EH (cell line): ENCODE measurements around the gene CDKN2AIP.
"Not testable (repeated sequence)": the region's sequence is repeated elsewhere in the genome, so short reads cannot be mapped to it uniquely, and the experiment has no call there.

ENCODE experiments used
- DNase-seq: peaks from one replicate; pipeline ENCODE4 v3.0.0-alpha.2; 2015; ENCODE audit warnings: low read depth

Gene CDKN2AIP

DNA sequence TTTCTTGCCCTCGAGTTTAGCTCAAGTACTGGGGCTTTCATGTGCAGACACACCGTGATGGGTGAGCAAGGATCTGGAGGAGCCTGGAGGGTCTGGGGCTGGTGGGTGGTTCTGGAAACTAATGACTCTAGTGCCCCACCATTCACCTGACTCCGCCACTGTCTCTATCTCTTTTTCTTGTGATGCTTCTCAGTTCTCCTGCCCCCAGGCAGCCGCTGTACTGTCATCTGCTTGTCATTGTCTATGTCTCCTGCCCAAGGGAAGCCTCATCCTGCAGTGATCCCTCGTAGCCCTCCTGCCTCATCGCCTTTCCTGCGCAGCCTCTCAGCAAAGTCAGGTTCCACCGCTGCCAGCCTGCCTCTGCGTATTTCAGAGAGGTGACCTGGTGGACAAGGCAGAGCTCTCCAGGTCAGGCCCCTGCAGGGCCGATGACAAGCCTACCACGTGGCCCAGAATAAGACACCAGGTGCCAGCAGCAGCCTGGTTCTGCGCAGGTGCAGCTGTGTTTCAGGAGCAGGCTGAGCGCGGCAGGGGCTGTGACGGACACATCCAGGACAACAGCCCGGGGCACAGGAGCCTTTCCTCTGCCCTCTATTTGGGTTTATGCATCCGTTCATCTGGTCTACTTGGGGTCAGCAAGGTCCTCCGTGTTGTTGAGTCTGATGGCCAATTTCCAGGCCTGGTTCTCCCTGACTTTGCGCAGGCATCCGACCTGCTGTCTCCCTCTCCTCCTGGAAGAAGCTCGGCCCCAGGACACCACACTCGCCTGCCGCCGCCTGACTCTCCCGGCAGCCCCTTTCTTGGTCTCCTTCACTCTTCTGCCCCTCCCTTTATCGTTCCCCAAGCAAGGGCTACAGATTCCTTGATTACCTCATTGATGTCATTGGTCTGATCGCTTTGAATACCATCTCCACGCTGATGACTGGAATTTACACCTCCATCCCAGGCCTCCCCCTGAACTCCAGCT lies 30.9 kb upstream of the CDKN2AIP start:
- DNase-seq = no peak

DNA sequence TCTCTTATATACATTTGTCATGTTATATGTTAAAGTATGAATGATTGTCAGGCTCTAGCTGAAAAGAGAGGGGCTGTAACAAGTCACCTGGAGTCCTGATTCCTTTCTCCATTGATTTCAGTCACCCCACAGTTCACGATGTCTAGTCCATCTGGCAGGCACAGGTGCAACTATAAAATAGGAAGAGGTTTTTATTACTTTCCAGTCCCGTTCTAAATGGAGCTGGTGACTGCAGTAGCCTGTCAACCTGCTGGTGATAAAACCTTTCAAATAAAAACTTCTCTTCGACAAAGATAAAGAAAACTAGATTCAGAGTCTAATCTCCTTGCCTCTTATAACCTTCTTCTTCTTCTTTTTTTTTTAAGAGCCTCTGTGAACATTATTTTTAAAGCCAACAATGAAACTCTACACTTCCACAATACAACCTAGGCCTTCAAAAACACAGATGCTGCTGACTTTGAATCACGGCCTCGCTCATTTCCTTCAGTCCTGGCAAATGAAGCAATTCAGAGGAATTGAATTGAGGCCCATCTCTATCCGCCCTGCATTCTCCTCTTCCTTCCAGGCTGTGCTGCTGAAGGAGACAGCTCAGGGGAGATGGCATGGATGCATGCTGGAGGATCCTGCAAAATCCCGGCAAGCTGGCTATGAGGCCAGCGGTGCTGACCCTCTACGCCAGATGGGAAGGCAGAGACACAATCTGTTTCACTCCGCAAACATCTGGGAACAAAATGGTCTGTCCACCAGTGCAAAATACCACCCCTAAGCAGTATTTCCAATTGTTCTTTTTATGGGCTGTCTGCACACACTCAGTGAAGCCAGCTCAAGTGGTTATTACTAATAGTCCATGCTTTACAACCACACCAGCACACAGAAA lies 27.3 kb upstream of the CDKN2AIP start:
- DNase-seq = no peak

DNA sequence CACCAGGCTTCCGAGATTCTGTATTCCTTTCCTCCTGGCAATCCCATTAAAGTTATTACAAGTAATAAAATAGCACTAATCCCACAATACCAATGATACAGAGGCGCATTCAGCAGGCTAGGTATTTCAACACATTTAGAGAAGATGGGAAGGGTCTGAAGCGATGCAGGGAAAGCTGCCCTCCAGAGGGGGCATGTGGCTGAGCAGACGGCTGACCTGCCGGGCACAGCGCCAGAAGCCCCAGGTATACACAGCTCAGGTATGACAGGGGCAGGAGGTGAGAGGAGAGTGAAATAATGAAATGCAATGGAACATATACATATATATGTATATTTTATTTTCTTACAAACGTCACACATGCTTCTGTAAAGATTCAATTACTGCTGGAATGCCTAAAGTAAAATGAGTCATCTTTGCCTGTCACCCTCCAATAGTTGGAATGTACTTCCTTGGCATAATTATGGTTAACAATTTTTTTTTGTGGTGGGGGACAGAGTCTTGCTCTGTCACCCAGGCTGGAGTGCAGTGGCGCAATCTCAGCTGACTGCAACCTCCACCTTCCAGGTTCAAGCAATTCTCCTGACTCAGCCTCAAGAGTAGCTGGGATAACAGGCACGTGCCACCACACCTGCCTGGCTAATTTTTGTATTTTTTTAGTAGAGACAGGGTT lies 21.3 kb upstream of the CDKN2AIP start:
- peak; percentile 86 for DNase-seq

DNA sequence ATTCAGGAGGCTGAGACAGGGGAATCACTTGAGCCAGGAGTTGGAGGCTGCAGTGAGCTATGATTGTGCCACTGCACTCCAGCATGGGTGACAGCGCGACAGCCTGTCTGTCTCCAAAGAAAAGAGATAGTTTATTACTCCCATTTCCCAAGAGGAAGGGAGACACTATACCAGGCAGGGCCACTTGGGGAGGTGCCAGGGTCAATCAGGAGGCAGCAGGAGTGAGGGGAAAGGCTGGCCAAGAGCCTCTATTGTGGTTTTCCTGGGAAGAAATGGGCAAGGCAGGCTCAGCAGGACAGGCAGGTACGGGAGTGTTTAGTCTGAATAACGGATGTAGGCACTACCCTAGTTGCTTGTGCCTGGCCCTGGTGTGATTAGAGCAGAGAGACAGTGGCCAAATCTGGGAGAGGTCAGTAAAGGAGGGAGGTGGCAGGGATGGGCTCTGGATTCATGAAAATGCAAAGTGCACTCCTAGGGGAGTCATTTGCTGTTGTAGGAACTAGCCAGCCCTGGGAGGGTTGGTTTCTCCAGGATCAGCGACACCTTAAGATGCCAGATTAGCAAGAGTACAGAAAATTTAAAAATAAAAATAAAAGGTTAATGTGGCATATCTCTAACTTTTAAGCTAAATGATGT lies 20.2 kb upstream of the CDKN2AIP start:
- no peak for DNase-seq

DNA sequence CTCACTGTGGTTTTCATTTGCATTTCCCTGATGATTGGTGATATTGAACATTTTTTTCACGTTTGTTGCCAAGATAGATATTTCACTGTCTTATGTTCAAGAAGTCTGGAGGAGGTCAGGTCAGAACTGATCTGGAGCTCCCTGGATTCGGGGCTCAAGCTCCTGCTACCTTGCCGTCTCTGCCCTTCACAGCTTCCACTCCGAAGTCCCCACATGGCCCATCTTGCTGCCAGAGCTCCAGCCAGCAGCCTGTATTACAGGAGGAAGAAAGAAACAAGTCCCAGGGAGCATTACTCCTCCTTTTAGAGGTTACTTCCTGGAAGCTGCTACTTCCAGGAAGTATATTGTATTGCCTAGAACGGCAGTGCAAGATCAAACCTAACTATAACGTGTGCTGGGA lies 17.9 kb upstream of the CDKN2AIP start:
- no peak for DNase-seq

DNA sequence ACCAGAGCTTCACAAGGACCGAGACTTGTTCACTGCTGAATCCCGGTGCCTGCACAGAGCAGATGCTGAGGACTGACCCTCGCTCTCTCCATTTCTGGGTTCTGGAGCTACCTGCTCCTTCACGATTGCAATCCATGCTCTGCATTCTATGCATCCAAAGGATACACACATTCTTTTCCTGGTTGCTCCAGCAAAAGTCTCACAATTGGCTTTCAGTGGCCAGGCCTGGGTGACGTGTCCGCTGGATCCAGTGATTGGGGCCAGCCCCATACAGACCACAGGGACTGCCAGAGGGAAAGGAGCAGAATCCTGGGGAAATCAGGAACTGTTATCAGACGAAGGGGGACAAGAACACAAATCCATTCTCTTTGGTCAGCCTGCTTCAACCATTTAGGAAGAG lies 14.9 kb upstream of the CDKN2AIP start:
- no peak for DNase-seq

DNA sequence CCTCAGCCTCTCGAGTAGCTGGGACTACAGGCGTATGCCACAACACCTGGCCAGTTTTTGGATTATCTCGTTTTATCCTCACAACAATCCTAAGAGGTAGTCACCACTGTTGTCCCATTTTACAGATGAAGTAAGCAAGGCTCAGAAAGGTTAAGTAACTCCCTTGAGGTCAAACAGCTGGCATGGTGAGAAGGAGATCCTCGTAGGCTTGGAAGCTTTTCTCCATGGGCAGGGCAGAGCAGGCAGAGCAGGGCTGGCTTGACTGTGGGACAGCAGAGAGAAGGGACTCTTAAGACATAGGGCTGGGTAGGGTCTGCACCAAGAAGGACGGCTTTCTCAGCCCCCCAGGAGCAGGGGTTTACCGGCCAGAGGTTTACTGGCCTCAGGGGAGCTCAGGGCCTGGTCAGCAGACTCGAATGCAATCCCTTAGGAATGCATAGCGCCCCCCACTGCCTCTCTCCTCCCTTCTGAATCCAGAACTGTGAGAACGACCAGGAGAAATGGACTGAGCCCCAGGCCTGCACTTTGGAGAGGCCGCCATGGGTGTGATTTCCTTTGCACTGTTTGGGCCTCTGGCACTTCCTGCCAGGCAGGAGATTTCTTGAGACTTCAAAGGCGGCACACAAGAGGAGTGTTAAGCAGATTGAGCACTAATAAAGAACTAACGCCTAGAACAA lies 14.0 kb upstream of the CDKN2AIP start:
- DNase-seq = peak; percentile 31

DNA sequence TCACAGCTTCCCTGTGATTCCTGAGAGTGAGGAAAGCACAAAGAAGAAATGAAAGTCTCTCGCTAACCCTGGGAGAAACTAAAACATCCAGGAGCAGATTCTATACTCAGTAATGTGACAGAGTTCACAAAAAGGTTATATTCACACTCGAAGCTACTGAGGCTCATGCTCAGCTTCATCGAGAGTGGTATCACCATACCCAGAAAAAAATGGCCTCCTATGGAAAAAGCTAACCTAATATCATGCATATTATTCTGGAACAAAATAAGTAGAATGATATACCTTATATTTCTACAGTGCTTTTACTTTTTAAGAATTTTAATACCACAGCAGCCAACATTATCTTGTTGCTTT lies 13.5 kb upstream of the CDKN2AIP start:
- no peak for DNase-seq

DNA sequence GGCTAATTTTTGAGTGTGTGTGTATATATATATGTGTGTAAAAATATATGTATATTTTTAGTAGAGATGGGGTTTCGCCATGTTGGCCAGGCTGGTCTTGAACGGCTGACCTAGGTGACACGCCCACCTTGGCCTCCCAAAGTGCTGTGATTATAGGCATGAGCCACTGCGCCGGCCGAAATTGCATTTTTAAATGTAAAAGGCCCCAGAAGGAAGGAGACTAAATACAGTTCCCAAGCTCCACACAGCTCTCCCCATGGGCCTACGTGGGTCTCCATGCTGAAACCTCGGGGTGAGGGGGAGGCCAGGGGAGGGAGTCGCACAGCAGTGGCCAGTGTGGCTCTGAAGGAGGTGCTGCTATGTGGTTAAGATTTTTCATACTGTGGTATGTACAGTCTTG lies 12.8 kb upstream of the CDKN2AIP start:
- DNase-seq = no peak

DNA sequence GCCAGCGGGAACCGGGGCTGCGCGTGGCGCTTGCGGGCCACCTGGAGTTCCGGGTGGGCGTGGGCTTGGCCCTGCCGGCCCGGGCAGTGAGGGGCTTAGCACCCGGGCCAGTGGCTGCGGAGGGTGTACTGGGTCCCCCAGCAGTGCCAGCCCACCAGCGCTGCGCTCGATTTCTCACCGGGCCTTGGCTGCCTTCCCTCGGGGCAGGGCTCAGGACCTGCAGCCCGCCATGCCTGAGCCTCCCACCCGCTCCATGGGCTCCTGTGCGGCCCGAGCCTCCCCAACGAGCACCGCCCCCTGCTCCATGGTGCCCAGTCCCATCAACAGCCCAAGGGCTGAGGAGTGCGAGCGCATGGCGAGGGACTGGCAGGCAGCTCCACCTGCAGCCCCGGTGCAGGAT lies 11.3 kb upstream of the CDKN2AIP start:
- not testable (repeated sequence) for DNase-seq

DNA sequence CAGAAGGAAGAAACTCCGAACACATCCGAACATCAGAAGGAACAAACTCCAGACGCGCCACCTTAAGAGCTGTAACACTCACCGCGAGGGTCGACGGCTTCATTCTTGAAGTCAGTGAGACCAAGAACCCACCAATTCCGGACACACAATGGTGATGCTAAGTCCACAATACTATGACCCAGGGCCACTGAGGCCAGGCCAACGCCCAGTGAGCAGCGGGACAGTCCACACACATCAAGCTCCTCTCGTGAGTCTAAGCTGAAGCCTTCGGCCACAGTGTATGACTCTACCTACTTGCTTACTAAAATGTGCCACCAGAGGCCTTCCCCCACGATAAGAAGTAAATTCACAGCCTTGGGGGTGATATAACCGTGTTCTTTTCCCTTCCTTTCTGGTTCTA lies 10.2 kb upstream of the CDKN2AIP start:
- DNase-seq = no peak

DNA sequence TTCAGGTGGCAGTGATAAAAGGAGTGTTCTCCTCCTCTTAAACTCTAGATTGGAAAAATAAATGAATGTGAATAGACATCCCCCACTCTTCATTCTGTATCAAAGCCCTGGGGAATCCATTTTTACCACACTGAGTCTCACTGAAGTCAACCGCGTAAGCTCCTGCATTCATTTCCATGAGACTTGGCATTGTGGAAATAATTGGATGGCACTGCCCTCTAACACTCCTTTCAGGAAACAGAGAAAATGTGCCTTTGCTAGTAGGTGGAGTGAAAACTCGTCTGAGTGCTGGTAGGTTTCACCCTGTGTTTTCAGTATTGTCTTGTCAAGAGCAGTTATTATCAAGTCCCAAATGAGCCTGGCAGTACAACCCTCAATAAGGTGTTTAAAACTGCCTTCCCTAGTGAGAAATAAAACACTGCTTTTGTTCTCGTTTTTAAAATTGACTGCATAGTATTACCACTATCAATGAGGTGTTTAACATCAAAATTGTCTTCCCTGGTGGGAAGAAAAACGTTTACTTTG lies 9.7 kb upstream of the CDKN2AIP start:
- no peak for DNase-seq

DNA sequence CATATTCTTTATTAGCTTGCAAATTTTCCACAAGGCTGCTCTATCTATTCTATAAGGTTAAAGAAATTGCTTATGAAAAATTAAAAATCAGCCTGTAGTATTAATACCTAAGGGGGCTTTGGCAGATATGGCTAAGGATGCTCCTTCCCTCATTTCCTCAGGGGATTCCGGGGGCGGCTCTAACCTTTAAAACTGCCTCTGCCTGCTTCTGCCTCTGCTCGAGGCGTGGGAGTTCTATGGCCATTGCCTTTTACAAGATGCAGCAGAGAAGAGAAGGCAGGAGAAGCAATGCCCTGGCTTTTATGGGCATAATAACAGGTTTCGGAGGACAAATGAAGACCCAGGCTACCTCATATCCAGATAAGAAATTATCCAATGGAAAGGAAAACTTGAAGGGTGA lies 8.6 kb upstream of the CDKN2AIP start:
- no peak for DNase-seq

DNA sequence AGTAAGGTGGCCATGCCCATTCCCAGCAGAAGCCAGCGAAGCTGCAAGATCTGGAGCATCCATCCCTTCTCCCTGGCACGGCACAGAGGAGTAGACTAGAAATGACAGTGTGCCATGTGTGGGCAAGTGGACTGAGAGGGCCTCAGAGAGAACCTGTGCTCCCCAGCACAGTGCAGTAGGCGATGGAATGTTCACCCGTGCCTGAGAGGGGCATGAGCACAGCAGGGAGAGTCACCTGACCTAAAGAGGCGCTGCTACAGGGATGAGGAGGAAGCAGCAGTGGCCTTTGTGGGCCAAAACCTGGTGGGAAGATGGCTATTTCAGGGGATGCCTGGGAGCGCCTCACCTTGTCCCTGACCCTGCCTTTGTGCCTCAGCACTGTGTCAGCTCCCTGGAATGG lies 8.0 kb upstream of the CDKN2AIP start:
- DNase-seq = no peak

DNA sequence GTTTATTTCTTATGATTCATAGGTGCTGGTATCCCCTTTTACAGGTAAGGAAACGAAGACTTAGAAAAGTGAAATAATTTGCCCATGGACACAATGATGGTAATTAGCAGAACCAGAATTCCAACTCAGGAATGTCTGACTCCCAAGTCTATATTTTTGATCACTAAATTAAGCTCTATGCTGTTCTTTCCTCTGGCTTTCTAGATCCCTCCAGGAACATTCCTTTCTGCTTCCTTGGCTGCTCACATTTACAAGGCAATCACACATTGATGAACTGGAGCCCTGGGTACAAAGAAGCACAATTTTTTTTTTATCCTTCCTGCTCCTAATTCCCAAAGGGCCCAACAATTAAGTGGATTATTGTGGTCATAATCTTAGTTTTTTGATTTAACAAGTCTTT lies 7.0 kb upstream of the CDKN2AIP start:
- peak; percentile 54 for DNase-seq

DNA sequence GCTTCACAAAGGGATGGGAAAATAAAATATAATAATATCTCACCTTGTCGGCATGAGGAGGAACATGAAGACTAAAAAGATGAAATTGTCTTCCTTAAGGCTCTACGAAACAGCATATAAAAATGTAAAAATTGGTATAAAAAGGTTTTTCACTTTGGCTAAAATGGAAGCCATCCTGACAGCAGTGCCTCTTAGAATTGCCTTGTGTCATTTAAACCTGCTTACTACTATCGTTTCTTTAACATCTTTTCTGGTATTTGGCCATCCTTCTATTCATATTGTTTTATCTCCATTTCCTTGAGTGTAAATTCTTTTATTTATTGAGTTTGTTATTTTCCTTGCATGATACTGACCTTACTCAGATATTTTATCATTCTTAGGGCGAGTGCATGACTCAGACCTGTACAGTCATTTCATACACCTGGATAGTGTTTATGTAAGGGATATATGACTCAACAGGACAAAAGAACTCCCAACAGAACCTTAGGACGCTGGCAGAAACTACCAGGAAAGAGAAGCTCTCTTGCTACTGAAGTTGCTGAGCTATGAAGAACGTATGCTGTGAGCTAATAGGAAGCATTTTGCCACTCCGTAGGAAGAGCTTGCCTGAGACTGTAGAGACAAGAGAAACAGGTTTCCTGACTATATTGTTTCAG lies 5.8 kb upstream of the CDKN2AIP start:
- peak; percentile 70 for DNase-seq

DNA sequence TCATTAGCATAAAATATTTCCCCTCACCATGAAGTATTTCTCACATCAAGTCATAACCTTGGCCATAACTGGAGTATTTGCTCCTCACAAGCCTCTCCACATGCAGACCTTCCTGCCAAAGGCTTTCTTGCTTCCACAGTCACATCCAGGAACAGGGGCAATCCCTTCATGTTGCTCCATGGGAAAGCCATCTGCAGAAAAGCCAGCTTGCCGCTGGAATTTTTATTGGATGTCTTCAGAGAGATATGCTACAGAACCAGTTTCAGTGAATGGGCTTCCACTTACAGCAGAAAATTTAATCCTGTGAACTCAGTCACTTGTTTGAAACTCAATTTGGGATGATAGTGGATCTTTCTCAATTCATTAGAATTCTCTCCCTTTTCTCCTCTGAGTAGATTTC lies 3.2 kb upstream of the CDKN2AIP start:
- DNase-seq = peak; percentile 65

DNA sequence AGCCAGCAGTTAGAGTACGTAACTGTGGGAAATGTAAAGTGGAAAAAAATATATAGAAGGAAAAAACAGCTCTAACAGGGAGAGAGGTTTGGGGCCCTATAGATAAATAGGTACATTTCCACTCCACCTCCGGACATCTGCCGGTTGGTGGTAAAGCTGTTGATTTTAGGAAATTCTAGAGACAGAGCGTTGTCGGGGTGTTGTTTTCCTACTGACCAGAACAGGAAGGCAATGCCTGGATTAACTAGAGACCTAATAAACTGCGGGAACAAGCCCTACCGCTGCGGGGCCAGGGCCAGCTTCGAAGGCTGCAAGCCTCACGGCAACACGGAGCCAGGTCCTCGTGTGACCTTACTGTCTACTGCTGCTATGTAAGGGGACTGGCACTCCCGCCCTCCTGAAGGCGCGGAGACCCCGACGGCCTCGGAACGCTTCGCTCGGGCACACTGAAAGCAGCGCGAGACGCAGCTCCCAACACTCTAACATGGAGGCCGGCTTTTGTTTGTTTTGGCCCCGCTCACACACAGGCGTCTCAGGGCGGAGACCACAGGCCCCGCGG lies 702 bp upstream of the CDKN2AIP start:
- no peak for DNase-seq

DNA sequence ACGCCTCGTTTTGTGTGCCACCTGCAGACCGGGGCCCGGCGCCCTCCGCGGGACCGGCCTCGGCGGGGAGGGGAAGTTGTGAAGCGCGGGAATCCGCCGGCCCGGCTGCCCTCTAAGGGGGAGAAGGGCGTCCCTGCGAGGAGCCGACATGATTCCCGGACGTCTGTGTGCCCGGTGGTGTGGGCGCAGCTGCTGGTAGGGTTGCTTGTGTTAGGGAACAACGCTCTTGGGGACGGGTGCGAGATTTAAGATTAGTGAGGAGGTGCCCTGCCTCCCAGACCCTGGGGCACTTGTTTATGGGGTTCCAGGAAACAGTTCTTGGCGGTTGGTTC lies 627 bp downstream of the CDKN2AIP start:
- DNase-seq = peak; percentile 36

DNA sequence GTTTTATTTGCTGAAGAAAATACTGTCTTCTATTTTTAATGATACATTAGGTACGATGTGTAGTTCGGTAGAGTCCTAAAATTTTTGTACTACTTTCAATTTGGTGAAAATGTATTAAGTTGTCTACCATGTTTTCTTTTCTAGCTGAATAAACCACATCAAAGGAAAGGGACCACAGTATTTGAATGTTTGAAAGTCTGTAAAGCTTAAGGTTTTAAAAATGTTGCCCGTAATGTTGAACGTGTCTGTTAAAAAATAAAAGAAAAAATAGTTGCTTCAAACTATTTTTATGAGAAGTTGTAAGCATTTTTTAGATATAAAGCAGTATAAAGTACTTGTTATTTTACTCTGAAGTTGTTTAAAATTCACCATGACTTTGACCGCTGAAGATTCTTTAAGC lies 3.2 kb downstream of the CDKN2AIP start:
- DNase-seq = no peak

DNA sequence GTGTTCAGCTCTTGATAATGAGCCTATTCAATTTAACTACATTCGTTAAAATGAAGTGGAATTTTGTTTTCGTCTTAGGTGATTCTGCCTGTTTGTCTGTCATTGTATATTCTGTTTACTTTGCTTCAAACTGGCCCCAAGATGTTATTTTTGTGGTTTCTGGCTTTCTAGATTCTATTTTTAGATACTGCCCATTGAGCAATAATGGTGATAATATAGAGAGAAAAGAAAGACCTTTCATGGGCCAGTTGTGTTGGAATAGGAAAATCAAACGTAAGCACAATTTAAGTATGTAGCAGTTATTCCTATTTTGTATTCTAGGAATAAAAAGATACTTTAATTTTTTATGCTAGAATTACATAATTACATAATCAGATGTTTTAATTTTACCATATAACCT lies 4.0 kb downstream of the CDKN2AIP start:
- peak; percentile 22 for DNase-seq
